AG08395 (cell line): ENCODE data around the gene ERN1.

Source experiments
- DNase-seq: peaks from one replicate; pipeline ENCODE4 v3.0.0; 2012; ENCODE audit warnings: mixed read lengths, low spot score

ERN1 gene

GRCh38 chr17:64004218-64004770, 125.7 kb downstream of the ERN1 start:
- DNase-seq, result no peak

- no peak for DNase-seq
These were observed 126.3 kb downstream of the ERN1 start for GRCh38 chr17:64003526-64004121.

GRCh38 chr17:64002658-64003525, 127.1 kb downstream of the ERN1 start:
- no peak for DNase-seq

- DNase-seq, result no peak
These were observed 128.0 kb downstream of the ERN1 start for GRCh38 chr17:64001763-64002529.

- no peak for DNase-seq
These were observed 128.8 kb downstream of the ERN1 start for GRCh38 chr17:64001091-64001579.

- DNase-seq, result no peak
These were observed 130.0 kb downstream of the ERN1 start for GRCh38 chr17:63999680-64000531.

- DNase-seq, result no peak
These were observed 130.9 kb downstream of the ERN1 start for GRCh38 chr17:63998721-63999679.

GRCh38 chr17:63998050-63998720, 131.8 kb downstream of the ERN1 start, which contains the start of gene PRR29:
TSS of gene PRR29 (plus strand) at chr17:63998351. CDS start at chr17:63998365, 14 bp downstream.
- peak; percentile 95 for DNase-seq

- DNase-seq, result no peak
These were observed 132.4 kb downstream of the ERN1 start for GRCh38 chr17:63997341-63998048.

GRCh38 chr17:63996430-63997182, 133.3 kb downstream of the ERN1 start:
- DNase-seq, result no peak

GRCh38 chr17:63995626-63996025, 134.3 kb downstream of the ERN1 start:
- DNase-seq, result no peak

GRCh38 chr17:63993368-63993985, 136.5 kb downstream of the ERN1 start:
- DNase-seq, result no peak

GRCh38 chr17:63991611-63992010, 138.3 kb downstream of the ERN1 start:
- DNase-seq, result no peak

GRCh38 chr17:63989622-63990345, 140.2 kb downstream of the ERN1 start:
- DNase-seq, result no peak
